ENCODE measurements around the gene PPP6C. TPM values are rescaled to one million over a fixed set of nuclear protein-coding genes. Genes with fewer than 3 reads are reported as not detected.
"Not testable (repeated sequence)": the region's sequence is repeated elsewhere in the genome, so short reads cannot be mapped to it uniquely, and the experiment has no call there.

The PPP6C gene
- polyA plus RNA-seq, 6 donors from 2014 or later, result 48.5 to 59.8 (median 56.6) TPM

DNA sequence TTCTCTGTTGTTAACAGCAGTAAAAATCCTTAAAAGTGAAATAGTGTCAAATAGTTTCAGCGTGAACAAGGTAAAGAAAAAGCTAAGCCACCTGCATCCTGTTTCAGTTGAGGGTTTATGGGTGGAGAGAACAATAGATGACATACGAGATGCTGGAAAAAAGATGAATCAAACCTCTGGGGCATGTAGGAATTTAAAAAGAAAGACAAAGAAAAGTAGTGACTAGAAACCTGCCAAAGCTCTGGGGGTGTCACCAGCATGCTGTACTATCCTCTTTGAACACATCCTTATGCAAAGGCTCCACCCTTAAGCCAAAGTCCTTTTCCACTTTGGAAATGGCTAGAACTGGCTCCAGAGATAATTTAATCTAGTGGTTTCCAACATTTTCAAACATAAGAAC is 68.5 kb downstream of the PPP6C start:
- H3K4me1 Mint-ChIP-seq, result peaks cover 9 to 22% (median 20%) of the 10 kb centered on the region in 3 donors
- no peak overlapping the region for H3K4me3 Mint-ChIP-seq
- H3K36me3 Mint-ChIP-seq, result peaks cover 0 to 14% of the 10 kb centered on the region in 2 donors
- peak overlapping the region in 1 of 6 donors; percentile 18 for H3K27ac Mint-ChIP-seq
- no peaks in the 10 kb centered on the region for H3K9me3 Mint-ChIP-seq
- no peak for ATAC-seq (ENCODE audit: low read depth in 2 of 2)
- no peaks in the 10 kb centered on the region for H3K27me3 Mint-ChIP-seq
- no peak for DNase-seq

DNA sequence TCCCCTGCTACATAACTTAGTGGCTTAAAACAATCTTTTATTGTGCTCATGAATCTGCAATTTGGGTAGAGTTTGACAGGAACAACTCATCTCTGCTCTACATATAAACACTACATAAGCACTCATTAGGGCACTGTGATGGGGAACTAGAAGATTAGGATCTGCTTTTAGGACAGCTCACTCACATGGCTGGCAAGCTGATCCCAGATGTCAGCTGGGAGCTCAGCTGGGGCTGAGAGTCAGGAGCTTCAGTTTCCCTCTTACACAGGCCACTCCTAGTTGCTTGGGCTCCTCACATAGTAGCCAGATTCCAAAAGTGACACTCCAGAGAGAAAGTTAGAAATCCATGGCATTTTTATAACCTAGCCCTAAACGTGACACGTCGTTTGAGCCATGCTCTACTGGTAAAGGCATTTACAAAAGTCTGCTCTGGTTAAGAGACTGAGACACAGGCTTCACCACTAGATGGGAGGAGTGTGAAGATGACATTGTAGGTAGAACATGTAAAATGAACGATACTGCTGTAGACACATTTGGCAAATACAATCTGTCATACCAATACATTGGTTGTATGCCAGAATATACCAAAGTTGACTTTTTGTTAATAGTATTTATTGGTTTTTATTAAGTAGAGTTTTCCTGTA is 69.8 kb downstream of the PPP6C start:
- H3K4me3 Mint-ChIP-seq, result no peak overlapping the region
- H3K36me3 Mint-ChIP-seq, result peaks cover 0 to 14% of the 10 kb centered on the region in 2 donors
- DNase-seq, result no peak
- peaks cover 4 to 12% (median 11%) of the 10 kb centered on the region in 3 donors for H3K4me1 Mint-ChIP-seq
- H3K9me3 Mint-ChIP-seq, result no peaks in the 10 kb centered on the region
- ATAC-seq (ENCODE audit: low read depth in 2 of 2), result no peak
- no peaks in the 10 kb centered on the region for H3K27me3 Mint-ChIP-seq
- H3K27ac Mint-ChIP-seq, result no peak overlapping the region

DNA sequence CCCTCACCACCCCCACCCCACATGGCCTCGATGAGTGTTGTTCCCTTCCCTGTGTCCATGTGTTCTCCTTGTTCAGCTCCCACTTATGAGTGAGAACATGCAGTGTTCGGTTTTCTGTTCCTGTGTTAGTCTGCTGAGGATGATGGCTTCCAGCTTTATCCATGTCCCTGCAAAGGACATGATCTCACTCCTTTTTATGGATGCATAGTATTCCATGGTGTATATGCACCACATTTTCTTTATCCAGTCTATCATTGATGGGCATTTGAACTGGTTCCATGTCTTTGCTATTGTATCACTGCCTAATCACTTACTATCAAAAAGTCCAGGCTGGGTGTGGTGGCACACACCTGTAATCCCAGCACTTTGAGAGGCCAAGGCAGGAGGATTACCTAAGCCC is 70.9 kb downstream of the PPP6C start:
- not testable (repeated sequence) for H3K27ac Mint-ChIP-seq; H3K9me3 Mint-ChIP-seq; H3K27me3 Mint-ChIP-seq; H3K36me3 Mint-ChIP-seq; DNase-seq; H3K4me3 Mint-ChIP-seq; ATAC-seq (ENCODE audit: low read depth in 2 of 2)
- H3K4me1 Mint-ChIP-seq, result peaks cover 4 to 12% (median 11%) of the 10 kb centered on the region in 3 donors

DNA sequence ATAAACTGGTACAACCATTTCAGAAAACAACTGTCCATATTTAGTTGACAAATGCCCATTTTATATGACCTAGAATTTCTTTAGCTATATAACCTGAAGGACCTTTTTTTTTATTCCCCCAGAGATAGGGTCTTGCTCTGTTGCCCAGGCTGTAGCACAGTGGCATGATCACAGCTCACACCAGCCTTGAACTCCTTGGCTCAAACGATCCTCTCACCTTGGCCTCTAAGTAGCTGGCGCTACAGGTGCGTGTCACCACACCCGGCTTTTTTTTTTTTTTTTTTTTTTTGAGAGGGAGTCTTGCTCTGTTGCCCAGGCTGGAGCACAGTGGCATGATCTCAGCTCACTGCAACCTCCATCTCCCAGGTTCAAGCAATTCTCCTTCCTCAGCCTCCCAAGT is 75.1 kb downstream of the PPP6C start:
- not testable (repeated sequence) for DNase-seq; H3K4me3 Mint-ChIP-seq; H3K27ac Mint-ChIP-seq; H3K27me3 Mint-ChIP-seq; ATAC-seq (ENCODE audit: low read depth in 2 of 2)
- peaks cover 5 to 11% (median 11%) of the 10 kb centered on the region in 3 donors for H3K4me1 Mint-ChIP-seq
- peaks cover 4 to 25% (median 15%) of the 10 kb centered on the region in 7 donors for H3K9me3 Mint-ChIP-seq
- H3K36me3 Mint-ChIP-seq, result peaks cover 18 to 21% of the 10 kb centered on the region in 2 donors

DNA sequence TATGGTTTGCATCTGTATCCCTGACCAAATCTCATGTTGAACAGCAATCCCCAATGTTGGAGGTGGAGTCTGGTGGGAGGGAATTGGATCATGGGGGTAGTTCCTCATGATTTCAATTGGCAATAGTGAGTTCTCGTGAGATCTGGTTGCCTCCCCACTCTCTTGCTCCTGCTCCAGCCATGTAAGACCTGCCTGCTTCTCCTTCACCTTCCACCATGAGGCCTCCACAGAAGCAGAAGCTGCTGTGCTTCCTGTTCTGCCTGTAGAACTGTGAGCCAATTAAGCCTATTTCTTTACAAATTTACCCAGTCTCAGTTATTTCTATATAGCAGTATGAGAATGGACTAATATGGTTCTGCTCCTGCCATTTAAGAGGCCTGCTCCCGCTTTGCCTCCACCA is 79.1 kb downstream of the PPP6C start:
- DNase-seq, result no peak
- ATAC-seq (ENCODE audit: low read depth in 2 of 2), result no peak
- Mint-ChIP-seq H3K4me1 (peaks cover 5 to 16% (median 11%) of the 10 kb centered on the region in 3 donors), H3K27me3 (no peaks in the 10 kb centered on the region), H3K9me3 (peaks cover 4 to 25% (median 15%) of the 10 kb centered on the region in 7 donors), H3K36me3 (peaks cover 18% of the 10 kb centered on the region in 2 donors), H3K27ac (peak overlapping the region in 1 of 6 donors; percentile 11), H3K4me3 (no peak overlapping the region)

DNA sequence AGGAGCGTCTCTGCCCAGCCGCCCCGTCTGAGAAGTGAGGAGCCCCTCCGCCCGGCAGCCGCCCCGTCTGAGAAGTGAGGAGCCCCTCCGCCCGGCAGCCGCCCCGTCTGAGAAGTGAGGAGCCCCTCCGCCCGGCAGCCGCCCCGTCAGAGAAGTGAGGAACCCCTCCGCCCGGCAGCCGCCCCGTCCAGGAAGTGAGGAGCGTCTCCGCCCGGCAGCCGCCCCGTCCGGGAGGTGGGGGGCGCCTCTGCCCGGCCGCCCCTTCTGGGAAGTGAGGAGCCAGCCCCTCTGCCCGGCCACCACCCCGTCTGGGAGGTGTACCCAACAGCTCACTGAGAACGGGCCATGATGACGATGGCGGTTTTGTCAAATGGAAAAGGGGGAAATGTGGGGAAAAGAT is 81.1 kb downstream of the PPP6C start:
- not testable (repeated sequence) for ATAC-seq (ENCODE audit: low read depth in 2 of 2); H3K4me3 Mint-ChIP-seq; H3K27ac Mint-ChIP-seq; H3K27me3 Mint-ChIP-seq; DNase-seq
- peaks cover 5 to 16% (median 11%) of the 10 kb centered on the region in 3 donors for H3K4me1 Mint-ChIP-seq
- H3K36me3 Mint-ChIP-seq, result peaks cover 18% of the 10 kb centered on the region in 2 donors
- peaks cover 4 to 25% (median 15%) of the 10 kb centered on the region in 7 donors for H3K9me3 Mint-ChIP-seq

DNA sequence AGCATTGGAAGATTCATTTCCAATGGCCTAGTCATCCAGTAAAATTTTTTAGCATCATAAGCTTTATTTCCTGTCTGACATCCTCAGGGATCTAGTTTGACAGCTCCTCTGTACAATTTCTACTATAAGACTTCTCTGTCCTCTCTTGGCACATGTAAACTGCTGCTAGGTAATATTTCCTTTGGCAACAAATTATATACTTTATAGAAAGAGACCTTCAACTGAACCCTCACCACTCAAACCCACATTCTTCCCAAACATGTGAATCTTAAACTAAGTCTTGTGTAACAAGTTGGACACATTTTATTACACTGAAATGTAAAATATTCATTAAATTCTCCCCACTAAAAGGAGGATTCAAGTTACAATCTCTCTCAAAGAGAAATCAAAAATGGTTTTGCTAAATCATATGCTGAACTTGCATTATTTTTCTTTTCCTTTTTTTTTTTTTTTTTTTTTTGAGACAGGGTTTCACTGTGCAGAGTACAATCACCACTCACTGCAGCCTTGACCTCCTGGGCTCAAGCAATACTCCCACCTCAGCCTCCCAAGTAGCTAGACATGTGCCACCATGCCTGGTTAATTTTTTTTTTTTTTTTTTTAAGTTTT is 83.2 kb downstream of the PPP6C start:
- Mint-ChIP-seq H3K9me3 (peaks cover 0 to 6% (median 0%) of the 10 kb centered on the region in 7 donors), H3K36me3 (peaks cover 2 to 4% of the 10 kb centered on the region in 2 donors), H3K4me1 (peaks cover 12 to 23% (median 13%) of the 10 kb centered on the region in 3 donors), H3K4me3 (no peak overlapping the region), H3K27me3 (no peaks in the 10 kb centered on the region), H3K27ac (peak overlapping the region in 1 of 6 donors; percentile 56)
- no peak for ATAC-seq (ENCODE audit: low read depth in 2 of 2)
- DNase-seq, result no peak

DNA sequence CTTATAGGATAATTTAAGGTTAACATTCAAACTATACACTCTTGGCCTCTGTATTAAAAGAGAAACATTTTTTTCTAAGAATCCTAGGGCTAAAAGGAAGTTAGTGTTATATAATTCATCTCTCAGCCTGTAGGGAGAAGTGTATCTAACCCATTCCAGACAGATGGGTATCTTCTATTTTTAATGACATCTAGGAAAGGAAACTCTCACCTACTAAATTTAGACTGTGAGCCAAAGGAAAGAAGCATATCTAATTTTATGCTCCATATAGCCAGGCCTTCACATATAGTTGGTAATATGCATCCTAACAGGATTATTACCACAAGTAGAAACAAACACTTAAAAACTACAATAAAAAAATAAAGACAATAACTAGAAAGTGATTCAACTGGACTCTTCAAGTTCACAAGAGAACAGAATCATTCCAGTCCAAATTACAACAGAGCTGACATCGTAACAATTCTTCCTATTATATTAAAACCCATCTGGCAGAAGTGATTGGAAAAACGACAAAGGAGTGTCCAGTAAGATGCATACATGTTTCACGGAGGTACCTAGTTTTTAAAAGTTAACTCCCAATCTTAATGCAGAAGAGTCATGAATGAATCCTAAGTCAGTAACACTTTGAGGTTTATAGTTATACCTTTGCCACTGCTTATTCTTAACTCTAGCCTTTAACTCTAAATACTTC is 85.7 kb downstream of the PPP6C start:
- Mint-ChIP-seq H3K36me3 (no peaks in the 10 kb centered on the region), H3K27ac (peak overlapping the region in 1 of 6 donors; percentile 30), H3K9me3 (no peaks in the 10 kb centered on the region), H3K4me1 (peaks cover 4 to 18% (median 16%) of the 10 kb centered on the region in 3 donors), H3K27me3 (no peaks in the 10 kb centered on the region), H3K4me3 (no peak overlapping the region)
- ATAC-seq (ENCODE audit: low read depth in 2 of 2) (no peak), DNase-seq (no peak)

DNA sequence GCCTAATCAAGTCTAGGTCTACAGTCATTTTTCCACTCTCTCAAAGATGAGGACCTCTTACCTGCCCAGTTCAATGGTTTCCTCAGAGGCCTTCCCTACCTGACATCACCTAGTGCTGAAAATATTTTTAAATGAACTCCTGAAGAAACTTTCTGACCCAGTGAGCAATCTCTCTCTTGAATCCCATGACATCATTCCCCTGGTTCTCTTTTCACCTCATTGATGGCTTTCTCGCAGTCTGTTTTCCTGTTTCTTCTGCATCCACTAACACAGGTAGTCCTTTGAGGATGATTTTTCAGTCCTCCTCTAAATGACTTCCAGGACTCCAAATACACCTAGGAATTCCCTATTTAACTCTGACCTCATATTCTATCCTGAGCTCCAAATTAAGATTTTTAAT is 86.6 kb downstream of the PPP6C start:
- no peak overlapping the region for H3K4me3 Mint-ChIP-seq
- H3K4me1 Mint-ChIP-seq, result peaks cover 4 to 18% (median 16%) of the 10 kb centered on the region in 3 donors
- no peaks in the 10 kb centered on the region for H3K9me3 Mint-ChIP-seq
- no peaks in the 10 kb centered on the region for H3K27me3 Mint-ChIP-seq
- no peaks in the 10 kb centered on the region for H3K36me3 Mint-ChIP-seq
- H3K27ac Mint-ChIP-seq, result peak overlapping the region in 1 of 6 donors; percentile 83
- DNase-seq (no peak), ATAC-seq (ENCODE audit: low read depth in 2 of 2) (no peak)

DNA sequence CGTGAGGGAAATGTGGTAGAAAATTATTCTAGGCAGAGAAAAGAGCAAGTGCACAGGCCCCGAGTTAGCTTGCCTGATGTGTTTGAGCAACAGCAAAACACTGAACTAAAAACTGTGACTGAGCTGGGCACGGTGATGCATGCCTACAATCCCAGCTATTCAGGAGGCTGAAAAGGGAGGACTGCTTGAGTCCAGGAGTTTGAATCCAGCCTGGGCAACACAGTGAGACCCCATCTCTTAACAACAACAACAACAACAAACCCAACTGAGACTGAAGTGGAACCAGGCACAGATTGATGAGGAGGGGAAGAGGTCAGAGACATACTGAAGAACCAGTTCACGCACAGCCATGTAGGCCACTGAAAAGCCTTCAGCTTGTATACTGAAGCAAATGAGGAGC is 88.8 kb downstream of the PPP6C start:
- Mint-ChIP-seq H3K9me3 (peaks cover 3 to 10% (median 5%) of the 10 kb centered on the region in 7 donors), H3K27me3 (no peaks in the 10 kb centered on the region), H3K4me1 (peaks cover 4 to 18% (median 11%) of the 10 kb centered on the region in 3 donors), H3K4me3 (no peak overlapping the region), H3K36me3 (peaks cover under 1 to 9% of the 10 kb centered on the region in 2 donors), H3K27ac (peak overlapping the region in 1 of 6 donors; percentile 29)
- DNase-seq, result no peak
- no peak for ATAC-seq (ENCODE audit: low read depth in 2 of 2)

DNA sequence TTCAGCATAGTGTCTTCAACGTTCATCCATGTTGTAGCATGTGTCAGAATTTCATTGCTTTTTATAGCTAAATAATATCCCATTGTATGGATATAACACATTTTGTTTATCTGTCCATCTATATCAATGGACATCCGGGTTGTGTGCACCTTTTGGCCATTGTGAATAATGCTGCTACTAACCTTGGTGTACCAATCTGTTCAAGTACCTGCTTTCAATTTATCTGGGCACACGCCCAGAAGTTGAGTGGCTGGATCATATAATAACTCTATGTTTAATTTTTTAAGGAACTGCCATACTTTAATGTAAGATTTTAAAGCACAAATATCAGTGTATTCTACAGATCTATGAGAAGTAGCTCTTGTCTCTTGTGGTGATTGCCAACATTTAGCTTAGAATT is 89.8 kb downstream of the PPP6C start:
- H3K27me3 Mint-ChIP-seq, result no peaks in the 10 kb centered on the region
- no peak for DNase-seq
- H3K9me3 Mint-ChIP-seq, result peaks cover 3 to 11% (median 5%) of the 10 kb centered on the region in 7 donors
- H3K4me1 Mint-ChIP-seq, result peaks cover 4 to 18% (median 11%) of the 10 kb centered on the region in 3 donors
- no peak overlapping the region for H3K4me3 Mint-ChIP-seq
- peak overlapping the region in 1 of 6 donors; percentile 26 for H3K27ac Mint-ChIP-seq
- H3K36me3 Mint-ChIP-seq, result peaks cover 8 to 18% of the 10 kb centered on the region in 2 donors
- no peak for ATAC-seq (ENCODE audit: low read depth in 2 of 2)
